HepG2 (cell line): ENCODE measurements around the gene KCNB1. TPM values are rescaled to one million over a fixed set of nuclear protein-coding genes. Genes with fewer than 3 reads are reported as not detected.

Source experiments
- EP300 ChIP-seq, 3 experiments: sonication (generic) in 1 of 3; formaldehyde crosslinking in 1 of 3; IDR thresholded peaks; 2 replicates each; pipeline versions ENCODE4 v1.5.1 to v1.6.1; 2011 to 2020; ENCODE audit warnings: low read depth in 2 of 3, low read length in 2 of 3, borderline replicate concordance in 1 of 3, improper control_type of control experiment in 1 of 3, mild to moderate bottlenecking in 1 of 3, missing genetic modification reagents in 1 of 3, moderate library complexity in 1 of 3
- FOXP4 ChIP-seq: sonication (generic); formaldehyde crosslinking; IDR thresholded peaks from 2 replicates; pipeline ENCODE4 v1.4.0; 2020; ENCODE audit warnings: missing genetic modification reagents
- HOXD1 ChIP-seq: sonication (generic); formaldehyde crosslinking; IDR thresholded peaks from 2 replicates; pipeline ENCODE4 v1.5.0; 2020; ENCODE audit warnings: missing genetic modification reagents
- KAT7 ChIP-seq: IDR thresholded peaks from 2 replicates; pipeline ENCODE4 v1.6.1; 2018; ENCODE audit warnings: borderline replicate concordance, missing compliant biosample characterization
- KDM1A ChIP-seq: IDR thresholded peaks from 2 replicates; pipeline ENCODE4 v1.6.1; 2016; ENCODE audit warnings: missing compliant biosample characterization
- MXD4 ChIP-seq: IDR thresholded peaks from 2 replicates; pipeline ENCODE4 v1.6.1; 2016; ENCODE audit warnings: mild to moderate bottlenecking, missing biosample characterization, missing genetic modification reagents
- RAD21 ChIP-seq: fragments of 450-650 bp; formaldehyde crosslinking; IDR thresholded peaks from 2 replicates; pipeline ENCODE4 v1.5.0; 2020; ENCODE audit warnings: mild to moderate bottlenecking
- RFXANK ChIP-seq: IDR thresholded peaks from 2 replicates; pipeline ENCODE4 v1.6.1; 2016
- TFE3 ChIP-seq: IDR thresholded peaks from 2 replicates; pipeline ENCODE4 v1.6.1; 2016
- TIGD3 ChIP-seq: sonication (generic); formaldehyde crosslinking; IDR thresholded peaks from 2 replicates; pipeline ENCODE4 v1.5.1; 2020; ENCODE audit warnings: mild to moderate bottlenecking, missing genetic modification reagents, borderline replicate concordance
- ZFP37 ChIP-seq: sonication (generic); formaldehyde crosslinking; IDR thresholded peaks from 2 replicates; pipeline ENCODE4 v1.4.0; 2020; ENCODE audit warnings: missing genetic modification reagents, borderline replicate concordance
- ZNF143 ChIP-seq: sonication (generic); formaldehyde crosslinking; IDR thresholded peaks from 2 replicates; pipeline ENCODE4 v1.4.0; 2020; ENCODE audit warnings: missing genetic modification reagents
- ZNF446 ChIP-seq: sonication (generic); formaldehyde crosslinking; IDR thresholded peaks from 2 replicates; pipeline ENCODE4 v1.5.0; 2020; ENCODE audit warnings: mild to moderate bottlenecking, missing genetic modification reagents
- ZNF570 ChIP-seq: sonication (generic); formaldehyde crosslinking; IDR thresholded peaks from 2 replicates; pipeline ENCODE4 v1.4.0; 2020; ENCODE audit warnings: mild to moderate bottlenecking, missing genetic modification reagents, borderline replicate concordance
- ZNF580 ChIP-seq: IDR thresholded peaks from 2 replicates; pipeline ENCODE4 v1.6.1; 2016; ENCODE audit warnings: low read depth, borderline replicate concordance
- ZNF773 ChIP-seq: sonication (generic); formaldehyde crosslinking; IDR thresholded peaks from 2 replicates; pipeline ENCODE4 v1.4.0; 2020; ENCODE audit warnings: missing genetic modification reagents, borderline replicate concordance
- polyA plus RNA-seq, 8 experiments: library from polyadenylated mRNA; depleted of rRNA in 3 of 8; stranded (reverse) in 7 of 8; unstranded in 1 of 8; fragments of >200 nt; fragmentation: Illumina TruSeq in 4 of 8; extraction: Trizol in 4 of 8; gene quantifications; 2 replicates each; pipeline versions ENCODE4 v1.2.1 to v1.2.3, GENCODE V29; 2011 to 2016; ENCODE audit warnings: low read depth in 4 of 8, missing spikeins in 1 of 8, mixed read lengths in 1 of 8; ENCODE audit not compliant: insufficient read depth in 1 of 8
- total RNA-seq, 5 experiments: library from RNA; depleted of rRNA; stranded (reverse); fragments of >200 nt; fragmentation: Illumina TruSeq; extraction: Trizol; gene quantifications; 2 replicates each; pipeline ENCODE4 v1.2.3, GENCODE V29; 2016; ENCODE audit warnings: low read depth in 1 of 5
- TF ChIP-seq, protein P1 (sequence below): IDR thresholded peaks from 2 replicates; pipeline ENCODE4 v1.6.1; 2018; ENCODE audit warnings: missing genetic modification reagents
- TF ChIP-seq, protein P2 (sequence below): sonication (generic); formaldehyde crosslinking; IDR thresholded peaks from 2 replicates; pipeline ENCODE4 v1.5.0; 2020; ENCODE audit warnings: mild to moderate bottlenecking, missing genetic modification reagents, borderline replicate concordance
- TF ChIP-seq, protein P3 (sequence below): sonication (generic); formaldehyde crosslinking; IDR thresholded peaks from 2 replicates; pipeline ENCODE4 v1.4.0; 2020; ENCODE audit warnings: mild to moderate bottlenecking, missing genetic modification reagents

Gene KCNB1
- total and polyA plus RNA-seq, 2 of the 13 experiments (the other 11 are each of a cell fraction or from before 2014, with no cell fraction given): 0.02 TPM; not detected in 1

- TF ChIP-seq ZFP37 (CRISPR knock-in tag): peak; percentile 95
- TF ChIP-seq RAD21 (CRISPR knock-in tag): peak; percentile 69
- TF ChIP-seq, protein P1, sequence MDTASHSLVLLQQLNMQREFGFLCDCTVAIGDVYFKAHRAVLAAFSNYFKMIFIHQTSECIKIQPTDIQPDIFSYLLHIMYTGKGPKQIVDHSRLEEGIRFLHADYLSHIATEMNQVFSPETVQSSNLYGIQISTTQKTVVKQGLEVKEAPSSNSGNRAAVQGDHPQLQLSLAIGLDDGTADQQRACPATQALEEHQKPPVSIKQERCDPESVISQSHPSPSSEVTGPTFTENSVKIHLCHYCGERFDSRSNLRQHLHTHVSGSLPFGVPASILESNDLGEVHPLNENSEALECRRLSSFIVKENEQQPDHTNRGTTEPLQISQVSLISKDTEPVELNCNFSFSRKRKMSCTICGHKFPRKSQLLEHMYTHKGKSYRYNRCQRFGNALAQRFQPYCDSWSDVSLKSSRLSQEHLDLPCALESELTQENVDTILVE (CRISPR knock-in tag): peak; percentile 88
- TF ChIP-seq ZNF143: no peak; the same call in 1 of the 2 replicates
- TF ChIP-seq, protein P2, sequence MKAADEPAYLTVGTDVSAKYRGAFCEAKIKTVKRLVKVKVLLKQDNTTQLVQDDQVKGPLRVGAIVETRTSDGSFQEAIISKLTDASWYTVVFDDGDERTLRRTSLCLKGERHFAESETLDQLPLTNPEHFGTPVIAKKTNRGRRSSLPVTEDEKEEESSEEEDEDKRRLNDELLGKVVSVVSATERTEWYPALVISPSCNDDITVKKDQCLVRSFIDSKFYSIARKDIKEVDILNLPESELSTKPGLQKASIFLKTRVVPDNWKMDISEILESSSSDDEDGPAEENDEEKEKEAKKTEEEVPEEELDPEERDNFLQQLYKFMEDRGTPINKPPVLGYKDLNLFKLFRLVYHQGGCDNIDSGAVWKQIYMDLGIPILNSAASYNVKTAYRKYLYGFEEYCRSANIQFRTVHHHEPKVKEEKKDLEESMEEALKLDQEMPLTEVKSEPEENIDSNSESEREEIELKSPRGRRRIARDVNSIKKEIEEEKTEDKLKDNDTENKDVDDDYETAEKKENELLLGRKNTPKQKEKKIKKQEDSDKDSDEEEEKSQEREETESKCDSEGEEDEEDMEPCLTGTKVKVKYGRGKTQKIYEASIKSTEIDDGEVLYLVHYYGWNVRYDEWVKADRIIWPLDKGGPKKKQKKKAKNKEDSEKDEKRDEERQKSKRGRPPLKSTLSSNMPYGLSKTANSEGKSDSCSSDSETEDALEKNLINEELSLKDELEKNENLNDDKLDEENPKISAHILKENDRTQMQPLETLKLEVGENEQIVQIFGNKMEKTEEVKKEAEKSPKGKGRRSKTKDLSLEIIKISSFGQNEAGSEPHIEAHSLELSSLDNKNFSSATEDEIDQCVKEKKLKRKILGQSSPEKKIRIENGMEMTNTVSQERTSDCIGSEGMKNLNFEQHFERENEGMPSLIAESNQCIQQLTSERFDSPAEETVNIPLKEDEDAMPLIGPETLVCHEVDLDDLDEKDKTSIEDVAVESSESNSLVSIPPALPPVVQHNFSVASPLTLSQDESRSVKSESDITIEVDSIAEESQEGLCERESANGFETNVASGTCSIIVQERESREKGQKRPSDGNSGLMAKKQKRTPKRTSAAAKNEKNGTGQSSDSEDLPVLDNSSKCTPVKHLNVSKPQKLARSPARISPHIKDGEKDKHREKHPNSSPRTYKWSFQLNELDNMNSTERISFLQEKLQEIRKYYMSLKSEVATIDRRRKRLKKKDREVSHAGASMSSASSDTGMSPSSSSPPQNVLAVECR: peak; percentile 72
- TF ChIP-seq HOXD1 (CRISPR knock-in tag): no peak; the same call in 1 of the 2 replicates
- TF ChIP-seq ZNF570 (CRISPR knock-in tag): 0 out of 2 replicates have a peak, but pooled peaks have one; percentile 28
- TF ChIP-seq ZNF773 (CRISPR knock-in tag): peak; percentile 74; the same call in 1 of the 2 replicates
- peak; percentile 91 for TF ChIP-seq TIGD3 (CRISPR knock-in tag)
- no peak for TF ChIP-seq EP300 (IDR thresholded peaks at IDR 0.05; ENCODE audit: low read depth in 2 of 2, low read length in 2 of 2)
- TF ChIP-seq EP300 (CRISPR knock-in tag; IDR thresholded peaks at IDR 0.05; ENCODE audit: borderline replicate concordance): no peak
- peak; percentile 88 for TF ChIP-seq TFE3 (CRISPR knock-in tag)
- no peak for TF ChIP-seq FOXP4 (CRISPR knock-in tag)
- peak; percentile 82 for TF ChIP-seq RFXANK (CRISPR knock-in tag)
- TF ChIP-seq ZNF580 (CRISPR knock-in tag): peak; percentile 59; the same call in 1 of the 2 replicates
- TF ChIP-seq, protein P3, sequence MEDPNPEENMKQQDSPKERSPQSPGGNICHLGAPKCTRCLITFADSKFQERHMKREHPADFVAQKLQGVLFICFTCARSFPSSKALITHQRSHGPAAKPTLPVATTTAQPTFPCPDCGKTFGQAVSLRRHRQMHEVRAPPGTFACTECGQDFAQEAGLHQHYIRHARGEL: no peak
- TF ChIP-seq ZNF446: peak; percentile 69; the same call in 1 of the 2 replicates
- TF ChIP-seq MXD4 (CRISPR knock-in tag): peak; percentile 81; the same call in 1 of the 2 replicates
- TF ChIP-seq KAT7 (CRISPR knock-in tag): no peak
- TF ChIP-seq KDM1A: no peak
These were observed at the start of gene KCNB1 (continued) for GRCh38 chr20:49482621-49483017.
